K562 (cell line): ENCODE results near the gene BCAS1. TPM values are rescaled to one million over a fixed set of nuclear protein-coding genes. Genes with fewer than 3 reads are reported as not detected.

Experiments used
- BACH1 ChIP-seq: fragments of 200-800 bp; sonication (Bioruptor generic); IDR thresholded peaks from 2 replicates; pipeline ENCODE4 v1.6.1; 2016; ENCODE audit warnings: missing genetic modification characterization, missing compliant biosample characterization
- CBFA2T3 ChIP-seq: fragments of 450-650 bp; IDR thresholded peaks from 2 replicates; pipeline ENCODE4 v1.6.1; 2017
- DPF2 ChIP-seq: fragments of 450-650 bp; IDR thresholded peaks from 2 replicates; pipeline ENCODE4 v1.6.1; 2016
- EHMT2 ChIP-seq: fragments of 450-650 bp; IDR thresholded peaks from 2 replicates; pipeline ENCODE4 v1.6.1; 2018; ENCODE audit warnings: antibody characterized with exemption
- FOXA1 ChIP-seq: fragments of 450-650 bp; IDR thresholded peaks from 2 replicates; pipeline ENCODE4 v1.6.1; 2016; ENCODE audit warnings: mild to moderate bottlenecking, borderline replicate concordance
- KLF16 ChIP-seq: IDR thresholded peaks from 2 replicates; pipeline ENCODE4 v1.6.1; 2016; ENCODE audit warnings: antibody characterized with exemption
- MECOM ChIP-seq: fragments of 250-450 bp; sonication (Bioruptor Pico); IDR thresholded peaks from 2 replicates; pipeline ENCODE4 v1.8.0; 2022; ENCODE audit warnings: inconsistent platforms
- NCOA4 ChIP-seq: fragments of 450-650 bp; IDR thresholded peaks from 2 replicates; pipeline ENCODE4 v1.6.1; 2018; ENCODE audit warnings: mild to moderate bottlenecking; ENCODE audit not compliant: partially characterized antibody
- PTBP1 ChIP-seq: fragments of 200-400 bp; formaldehyde crosslinking; IDR thresholded peaks from 2 replicates; pipeline ENCODE4 v1.6.1; 2017; ENCODE audit warnings: low read depth, low read length
- RBM39 ChIP-seq: fragments of 200-400 bp; formaldehyde crosslinking; optimal IDR thresholded peaks from 2 replicates; pipeline ENCODE3; 2018; ENCODE audit warnings: low read depth, low read length
- SRSF1 ChIP-seq: fragments of 200-400 bp; formaldehyde crosslinking; IDR thresholded peaks from 2 replicates; pipeline ENCODE4 v1.6.1; 2017; ENCODE audit warnings: mild to moderate bottlenecking, low read depth, low read length, moderate library complexity
- ZBTB17 ChIP-seq: fragments of 450-650 bp; formaldehyde crosslinking; IDR thresholded peaks from 2 replicates; pipeline ENCODE4 v1.4.0; 2020; ENCODE audit warnings: mild to moderate bottlenecking
- ZBTB7A ChIP-seq: IDR thresholded peaks from 2 replicates; pipeline ENCODE4 v1.6.1; 2011; ENCODE audit warnings: low read depth, mild to moderate bottlenecking, low read length, moderate library complexity, borderline replicate concordance; ENCODE audit not compliant: control insufficient read depth
- ZNF12 ChIP-seq: sonication (generic); formaldehyde crosslinking; IDR thresholded peaks from 2 replicates; pipeline ENCODE4 v1.4.0; 2020; ENCODE audit warnings: mild to moderate bottlenecking, missing genetic modification reagents
- ZNF668 ChIP-seq: fragments of 250-450 bp; sonication (Bioruptor Pico); IDR thresholded peaks from 2 replicates; pipeline ENCODE4 v1.8.0; 2022; ENCODE audit warnings: mild to moderate bottlenecking, inconsistent platforms
- polyA plus RNA-seq, 8 experiments: library from polyadenylated mRNA; depleted of rRNA in 4 of 8; stranded (reverse) in 5 of 8; unstranded in 3 of 8; fragments of >200 nt; fragmentation: Nextera tagmentation in 2 of 8; fragmentation: Illumina TruSeq in 1 of 8; extraction: Ambion mirVana in 2 of 8; extraction: Trizol in 1 of 8; gene quantifications; 2 replicates each; pipeline versions ENCODE4 v1.2.1 to v1.2.3, GENCODE V29; 2011 to 2014; ENCODE audit warnings: inconsistent platforms in 1 of 8, missing spikeins in 1 of 8
- total RNA-seq, 7 experiments: library from RNA; depleted of rRNA in 6 of 7; stranded (reverse); fragments of >200 nt in 6 of 7; fragmentation: Illumina TruSeq in 2 of 7; extraction: Trizol in 2 of 7; gene quantifications; 2 replicates each; pipeline versions ENCODE4 v1.2.1 to v1.2.3, GENCODE V29; 2011 to 2021; ENCODE audit warnings: low replicate concordance in 1 of 7
- TF ChIP-seq, protein P1 (sequence below): fragments of 200-800 bp; sonication (Bioruptor generic); IDR thresholded peaks from 2 replicates; pipeline ENCODE4 v1.6.1; 2016; ENCODE audit warnings: missing genetic modification characterization, missing compliant biosample characterization
- TF ChIP-seq, protein P2 (sequence below): fragments of 250-450 bp; sonication (Bioruptor Pico); IDR thresholded peaks from 2 replicates; pipeline ENCODE4 v1.4.0; 2020; ENCODE audit warnings: borderline replicate concordance
- TF ChIP-seq, protein P3 (sequence below): fragments of 250-450 bp; sonication (Bioruptor Pico); IDR thresholded peaks from 2 replicates; pipeline ENCODE4 v1.8.0; 2022; ENCODE audit warnings: inconsistent platforms, mild to moderate bottlenecking, moderate library complexity, borderline replicate concordance
- TF ChIP-seq, protein P4 (sequence below), 2 experiments: fragments of 450-650 bp in 1 of 2; sonication (generic) in 1 of 2; formaldehyde crosslinking in 1 of 2; IDR thresholded peaks in 1 of 2; conservative IDR thresholded peaks in 1 of 2; 2 replicates each; pipeline versions ENCODE4 v1.6.1 to v1.8.1; 2016 to 2023; ENCODE audit warnings: mild to moderate bottlenecking in 2 of 2, moderate library complexity in 2 of 2, inconsistent platforms in 1 of 2, missing genetic modification reagents in 1 of 2

BCAS1 gene
- total and polyA plus RNA-seq, 9 of the 15 experiments (the other 6 are each of a cell fraction or from before 2014, with no cell fraction given): 0.18 to 2.3 (median 0.93) TPM

- TF ChIP-seq, protein P1, sequence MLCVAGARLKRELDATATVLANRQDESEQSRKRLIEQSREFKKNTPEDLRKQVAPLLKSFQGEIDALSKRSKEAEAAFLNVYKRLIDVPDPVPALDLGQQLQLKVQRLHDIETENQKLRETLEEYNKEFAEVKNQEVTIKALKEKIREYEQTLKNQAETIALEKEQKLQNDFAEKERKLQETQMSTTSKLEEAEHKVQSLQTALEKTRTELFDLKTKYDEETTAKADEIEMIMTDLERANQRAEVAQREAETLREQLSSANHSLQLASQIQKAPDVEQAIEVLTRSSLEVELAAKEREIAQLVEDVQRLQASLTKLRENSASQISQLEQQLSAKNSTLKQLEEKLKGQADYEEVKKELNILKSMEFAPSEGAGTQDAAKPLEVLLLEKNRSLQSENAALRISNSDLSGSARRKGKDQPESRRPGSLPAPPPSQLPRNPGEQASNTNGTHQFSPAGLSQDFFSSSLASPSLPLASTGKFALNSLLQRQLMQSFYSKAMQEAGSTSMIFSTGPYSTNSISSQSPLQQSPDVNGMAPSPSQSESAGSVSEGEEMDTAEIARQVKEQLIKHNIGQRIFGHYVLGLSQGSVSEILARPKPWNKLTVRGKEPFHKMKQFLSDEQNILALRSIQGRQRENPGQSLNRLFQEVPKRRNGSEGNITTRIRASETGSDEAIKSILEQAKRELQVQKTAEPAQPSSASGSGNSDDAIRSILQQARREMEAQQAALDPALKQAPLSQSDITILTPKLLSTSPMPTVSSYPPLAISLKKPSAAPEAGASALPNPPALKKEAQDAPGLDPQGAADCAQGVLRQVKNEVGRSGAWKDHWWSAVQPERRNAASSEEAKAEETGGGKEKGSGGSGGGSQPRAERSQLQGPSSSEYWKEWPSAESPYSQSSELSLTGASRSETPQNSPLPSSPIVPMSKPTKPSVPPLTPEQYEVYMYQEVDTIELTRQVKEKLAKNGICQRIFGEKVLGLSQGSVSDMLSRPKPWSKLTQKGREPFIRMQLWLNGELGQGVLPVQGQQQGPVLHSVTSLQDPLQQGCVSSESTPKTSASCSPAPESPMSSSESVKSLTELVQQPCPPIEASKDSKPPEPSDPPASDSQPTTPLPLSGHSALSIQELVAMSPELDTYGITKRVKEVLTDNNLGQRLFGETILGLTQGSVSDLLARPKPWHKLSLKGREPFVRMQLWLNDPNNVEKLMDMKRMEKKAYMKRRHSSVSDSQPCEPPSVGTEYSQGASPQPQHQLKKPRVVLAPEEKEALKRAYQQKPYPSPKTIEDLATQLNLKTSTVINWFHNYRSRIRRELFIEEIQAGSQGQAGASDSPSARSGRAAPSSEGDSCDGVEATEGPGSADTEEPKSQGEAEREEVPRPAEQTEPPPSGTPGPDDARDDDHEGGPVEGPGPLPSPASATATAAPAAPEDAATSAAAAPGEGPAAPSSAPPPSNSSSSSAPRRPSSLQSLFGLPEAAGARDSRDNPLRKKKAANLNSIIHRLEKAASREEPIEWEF (CRISPR knock-in tag): no peak; the same call in 1 of the 2 replicates
- TF ChIP-seq, protein P2, sequence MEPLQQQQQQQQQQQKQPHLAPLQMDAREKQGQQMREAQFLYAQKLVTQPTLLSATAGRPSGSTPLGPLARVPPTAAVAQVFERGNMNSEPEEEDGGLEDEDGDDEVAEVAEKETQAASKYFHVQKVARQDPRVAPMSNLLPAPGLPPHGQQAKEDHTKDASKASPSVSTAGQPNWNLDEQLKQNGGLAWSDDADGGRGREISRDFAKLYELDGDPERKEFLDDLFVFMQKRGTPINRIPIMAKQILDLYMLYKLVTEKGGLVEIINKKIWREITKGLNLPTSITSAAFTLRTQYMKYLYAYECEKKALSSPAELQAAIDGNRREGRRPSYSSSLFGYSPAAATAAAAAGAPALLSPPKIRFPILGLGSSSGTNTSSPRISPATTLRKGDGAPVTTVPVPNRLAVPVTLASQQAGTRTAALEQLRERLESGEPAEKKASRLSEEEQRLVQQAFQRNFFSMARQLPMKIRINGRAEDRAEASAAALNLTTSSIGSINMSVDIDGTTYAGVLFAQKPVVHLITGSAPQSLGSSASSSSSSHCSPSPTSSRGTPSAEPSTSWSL (CRISPR knock-in tag): no peak
- TF ChIP-seq, protein P3, sequence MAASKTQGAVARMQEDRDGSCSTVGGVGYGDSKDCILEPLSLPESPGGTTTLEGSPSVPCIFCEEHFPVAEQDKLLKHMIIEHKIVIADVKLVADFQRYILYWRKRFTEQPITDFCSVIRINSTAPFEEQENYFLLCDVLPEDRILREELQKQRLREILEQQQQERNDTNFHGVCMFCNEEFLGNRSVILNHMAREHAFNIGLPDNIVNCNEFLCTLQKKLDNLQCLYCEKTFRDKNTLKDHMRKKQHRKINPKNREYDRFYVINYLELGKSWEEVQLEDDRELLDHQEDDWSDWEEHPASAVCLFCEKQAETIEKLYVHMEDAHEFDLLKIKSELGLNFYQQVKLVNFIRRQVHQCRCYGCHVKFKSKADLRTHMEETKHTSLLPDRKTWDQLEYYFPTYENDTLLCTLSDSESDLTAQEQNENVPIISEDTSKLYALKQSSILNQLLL: no peak
- peak; percentile 58; the same call in 1 of the 2 replicates for TF ChIP-seq KLF16
- TF ChIP-seq EHMT2: no peak
- no peak for TF ChIP-seq MECOM (CRISPR knock-in tag)
- TF ChIP-seq PTBP1: no peak
- TF ChIP-seq ZNF668 (CRISPR knock-in tag): no peak
- TF ChIP-seq SRSF1: no peak
- TF ChIP-seq BACH1 (tag): peak; percentile 38; the same call in 1 of the 2 replicates
- TF ChIP-seq ZBTB7A: no peak
- no peak for TF ChIP-seq FOXA1
- no peak for TF ChIP-seq ZNF12 (CRISPR knock-in tag)
- TF ChIP-seq NCOA4: no peak
- TF ChIP-seq RBM39: no peak
- peak; percentile 81 for TF ChIP-seq DPF2
- TF ChIP-seq ZBTB17 (CRISPR knock-in tag): no peak
- peak; percentile 85 for TF ChIP-seq CBFA2T3
- TF ChIP-seq, protein P4, sequence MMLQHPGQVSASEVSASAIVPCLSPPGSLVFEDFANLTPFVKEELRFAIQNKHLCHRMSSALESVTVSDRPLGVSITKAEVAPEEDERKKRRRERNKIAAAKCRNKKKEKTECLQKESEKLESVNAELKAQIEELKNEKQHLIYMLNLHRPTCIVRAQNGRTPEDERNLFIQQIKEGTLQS (IDR thresholded peaks at IDR 0.05): no peak
- TF ChIP-seq, protein P4 (CRISPR knock-in tag; conservative IDR thresholded peaks at IDR 0.05): no peak
Observed at GRCh38 chr20:53934421-53935343, 135.7 kb downstream of the BCAS1 start (continued).
